Kidney tubule cell (primary cell): ENCODE data around the gene HS3ST3A1.
"Not testable (repeated sequence)": the region's sequence is repeated elsewhere in the genome, so short reads cannot be mapped to it uniquely, and the experiment has no call there.

Source experiments
- DNase-seq: peaks from one replicate; pipeline ENCODE4 v3.0.0-alpha.2; 2018; ENCODE audit warnings: low spot score

Gene HS3ST3A1

DNA sequence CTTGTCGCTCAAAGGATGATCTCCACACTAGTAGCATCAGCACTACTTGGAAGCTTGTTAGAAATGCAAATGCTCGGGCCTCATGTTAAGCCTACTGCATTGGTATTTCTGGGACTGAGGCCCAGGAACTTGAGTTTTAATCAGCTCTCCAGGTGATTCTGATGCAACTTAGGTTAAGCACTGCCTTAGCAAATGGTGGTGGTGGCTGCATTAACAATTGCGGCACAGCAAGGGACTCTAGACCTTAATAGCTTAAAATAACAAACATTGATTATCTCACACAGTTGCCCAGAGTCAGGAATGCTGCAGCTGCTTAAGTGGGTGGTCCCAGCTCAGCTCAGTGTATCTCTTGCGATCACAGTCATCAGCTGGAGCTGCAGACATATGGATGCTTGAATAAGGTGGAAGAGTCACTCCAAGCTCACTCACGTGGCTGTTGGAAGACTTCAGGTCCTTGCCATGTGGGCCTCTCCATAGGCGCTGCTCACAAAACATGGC is 25.8 kb downstream of the HS3ST3A1 start:
- DNase-seq = no peak

DNA sequence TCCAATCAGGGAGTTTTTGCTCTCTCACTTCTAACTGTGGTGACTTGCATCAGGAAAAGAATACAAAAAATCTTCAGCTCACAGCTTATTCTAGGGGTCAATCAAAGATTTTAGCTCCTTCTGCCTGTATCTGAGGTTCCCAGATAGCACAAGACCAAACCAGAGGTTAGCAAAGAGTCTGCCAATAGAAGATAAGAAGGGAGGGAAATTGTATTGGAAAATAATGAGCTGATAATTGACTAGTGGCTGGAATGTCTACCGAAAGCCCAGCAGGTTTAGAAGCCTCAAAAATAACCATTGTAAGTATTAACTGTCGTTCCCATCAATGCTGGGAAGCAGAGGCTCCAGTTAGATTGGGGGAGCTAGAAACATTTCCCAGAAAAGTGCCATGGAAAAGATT is 26.3 kb downstream of the HS3ST3A1 start:
- no peak for DNase-seq

DNA sequence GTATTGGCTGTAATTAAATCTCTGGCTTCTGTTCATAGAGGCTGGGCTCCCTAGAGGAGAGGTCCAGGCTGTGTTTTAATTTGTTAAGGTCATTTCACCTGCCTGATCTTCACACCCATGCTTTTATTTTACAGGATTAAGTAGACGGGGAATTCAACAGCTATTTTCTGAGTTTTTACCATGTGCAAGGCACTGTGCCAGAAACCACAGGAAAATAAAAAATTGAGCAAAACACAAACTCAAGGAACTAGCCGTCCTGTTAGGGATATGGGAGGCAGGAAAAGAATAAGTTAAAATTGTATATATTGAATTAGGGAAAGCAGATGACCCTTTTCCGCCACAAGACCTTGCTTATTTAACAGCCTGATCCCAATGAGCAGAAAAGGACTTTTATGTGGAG is 29.1 kb downstream of the HS3ST3A1 start:
- DNase-seq = no peak

DNA sequence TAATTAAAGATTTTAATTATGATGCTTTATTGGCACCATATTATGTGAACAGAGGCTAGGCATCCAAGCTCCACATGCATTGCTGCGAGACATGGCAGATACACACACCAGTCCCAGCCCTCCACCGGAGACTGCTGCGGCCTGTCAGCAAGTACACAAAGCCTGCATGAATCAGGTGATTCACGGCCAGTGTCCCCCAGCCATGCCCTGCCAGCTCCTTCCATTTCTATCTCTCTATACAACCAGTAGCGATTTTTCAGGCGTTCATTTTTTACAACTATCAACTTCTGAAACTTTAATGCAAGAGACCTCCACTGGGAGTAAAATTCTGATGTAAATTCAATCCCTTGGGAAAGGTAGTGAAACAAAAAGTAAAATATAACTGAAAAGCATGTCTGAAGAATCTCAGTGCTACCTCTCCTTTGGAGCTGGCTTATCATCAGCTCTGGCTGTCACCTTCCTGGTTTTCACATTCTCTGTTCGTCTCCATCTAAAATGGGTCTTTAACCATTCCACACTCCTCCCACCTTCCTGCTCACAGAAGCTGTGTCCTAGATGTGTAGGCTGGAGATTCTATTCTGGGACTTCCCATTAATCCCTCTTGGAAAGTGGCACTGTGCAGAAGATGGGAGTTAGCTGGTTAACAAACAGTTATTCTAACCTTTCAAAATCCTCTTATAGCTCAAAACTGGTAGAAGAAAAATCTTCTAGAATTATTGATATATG is 32.2 kb downstream of the HS3ST3A1 start:
- no peak for DNase-seq

DNA sequence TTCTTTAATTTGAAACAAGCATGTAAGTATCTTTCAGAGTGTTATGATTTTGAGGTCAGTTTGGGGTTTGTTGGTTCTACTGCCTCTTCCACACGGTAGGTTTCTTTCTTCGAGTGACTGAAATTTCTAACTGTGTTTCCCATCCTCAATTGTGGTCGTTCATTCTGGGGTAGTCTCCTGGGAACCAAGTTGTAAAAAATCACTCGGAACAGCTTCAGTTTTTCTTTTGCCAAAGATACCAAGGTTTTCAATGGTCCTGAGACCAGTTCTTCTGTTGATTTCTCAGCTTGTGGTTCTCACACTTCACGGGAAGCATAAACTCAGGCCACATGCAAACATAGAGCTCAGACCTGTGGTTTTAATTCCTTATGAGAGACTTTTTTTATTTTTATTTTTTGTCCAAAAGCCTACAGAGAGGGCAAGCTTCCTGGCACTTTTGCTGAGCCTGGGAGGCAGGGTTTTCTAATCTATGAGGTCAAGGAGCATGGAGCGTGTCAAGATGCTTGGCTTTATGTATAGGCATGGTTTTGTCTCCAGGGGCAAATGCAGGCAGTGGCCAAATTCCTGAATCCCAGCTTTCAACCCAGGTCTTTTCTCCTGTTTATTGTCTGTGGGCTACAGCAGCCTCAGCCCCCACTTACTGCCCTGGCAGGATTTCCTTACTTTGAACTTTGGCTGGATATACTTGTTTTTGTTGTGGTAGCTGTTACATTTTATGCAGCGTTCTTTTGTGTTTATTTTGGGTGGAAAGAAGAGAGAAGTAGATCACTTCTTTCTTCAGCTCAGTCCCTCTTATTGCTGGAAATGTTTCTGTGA is 32.9 kb downstream of the HS3ST3A1 start:
- no peak for DNase-seq

DNA sequence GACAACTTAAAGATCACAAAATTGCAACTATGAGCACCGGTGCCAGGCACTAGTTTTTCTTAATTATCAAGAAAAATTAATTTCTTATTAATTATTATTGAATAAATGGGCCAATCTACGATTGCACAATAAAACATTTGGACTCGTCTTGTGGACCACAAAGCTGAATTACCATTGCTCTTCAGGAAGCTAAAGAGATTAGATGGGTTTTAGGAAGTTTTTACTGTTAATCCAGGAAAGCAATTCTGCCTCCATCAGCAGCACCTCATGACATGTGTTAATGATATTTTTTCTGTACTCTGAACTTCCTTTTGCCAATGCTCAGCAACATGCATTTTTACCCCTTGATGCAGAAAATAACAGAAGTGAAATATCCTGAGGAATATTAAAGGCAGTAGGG is 37.9 kb downstream of the HS3ST3A1 start:
- no peak for DNase-seq

DNA sequence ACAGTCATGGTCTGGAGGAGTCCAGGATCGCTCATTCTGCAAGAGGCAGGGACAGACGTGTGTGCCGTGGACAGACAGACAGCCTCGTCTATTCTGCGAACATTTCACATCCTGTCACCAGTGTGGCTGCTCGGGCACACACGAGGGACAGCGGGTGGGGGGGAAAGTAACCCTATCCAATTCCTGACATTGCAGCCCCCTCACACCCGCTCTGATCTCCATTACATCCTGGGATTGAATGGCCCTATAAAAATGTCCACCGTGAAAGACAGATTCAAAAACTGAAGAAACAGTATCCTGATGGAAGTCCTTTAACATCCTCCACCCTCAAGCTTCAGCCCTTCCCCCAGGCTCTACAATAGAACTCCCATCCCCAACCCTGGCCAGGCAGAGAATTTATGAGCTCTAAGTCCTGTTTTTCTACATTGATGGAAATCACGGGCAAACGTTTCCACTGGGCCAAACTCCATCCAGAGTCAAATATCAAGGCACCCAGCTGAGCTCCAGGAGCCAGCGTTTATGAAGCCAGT is 39.4 kb downstream of the HS3ST3A1 start:
- peak; percentile 91 for DNase-seq

DNA sequence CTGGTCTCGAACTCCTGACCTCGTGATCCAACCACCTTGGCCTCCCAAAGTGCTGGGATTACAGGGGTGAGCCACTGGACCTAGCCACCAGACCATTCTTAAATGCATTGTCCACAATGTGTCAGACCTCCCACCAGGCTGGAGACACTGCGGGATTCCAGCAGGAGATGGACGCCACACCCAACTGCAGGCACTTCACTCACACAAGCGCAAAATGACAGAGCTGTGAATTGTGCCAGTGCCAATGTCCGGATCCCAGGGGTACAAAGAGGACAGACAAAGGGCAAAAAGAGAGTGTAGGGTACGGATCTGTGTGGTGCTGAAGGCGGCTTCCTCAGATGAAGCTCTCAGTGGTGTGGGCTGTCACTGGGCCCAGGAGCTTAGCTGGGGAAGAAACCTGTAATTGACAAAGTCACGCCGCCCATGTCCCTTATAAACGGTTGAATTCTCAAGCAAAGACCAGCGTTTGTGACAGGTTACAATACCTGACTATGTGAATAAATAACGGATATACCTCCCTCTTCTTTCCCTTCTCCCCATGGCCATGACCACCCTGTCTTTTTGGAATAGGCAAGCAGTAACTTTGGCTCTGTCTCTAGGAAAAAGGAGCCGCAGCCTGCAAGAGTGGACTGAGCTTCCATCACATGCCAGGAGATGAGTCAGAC is 40.0 kb downstream of the HS3ST3A1 start:
- DNase-seq = peak; percentile 30

DNA sequence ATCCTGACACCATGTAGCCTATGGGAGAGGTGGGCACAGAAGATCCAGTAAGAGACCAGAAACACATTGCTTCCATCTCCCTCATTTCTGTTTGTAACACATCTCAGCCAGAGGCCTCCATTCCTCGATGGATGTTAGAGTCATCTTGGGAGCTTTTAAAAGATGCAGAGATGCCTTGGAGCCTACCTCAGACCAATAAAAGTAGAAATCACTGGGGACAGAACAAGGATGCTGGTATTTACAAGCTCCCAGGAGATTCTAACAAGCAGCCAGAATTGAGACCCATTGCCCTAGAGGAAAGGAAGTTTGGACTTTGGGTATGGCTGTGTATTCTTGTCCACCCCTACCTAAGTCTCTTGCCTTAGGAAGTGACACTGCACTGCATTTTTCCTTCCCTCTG is 40.8 kb downstream of the HS3ST3A1 start:
- no peak for DNase-seq

DNA sequence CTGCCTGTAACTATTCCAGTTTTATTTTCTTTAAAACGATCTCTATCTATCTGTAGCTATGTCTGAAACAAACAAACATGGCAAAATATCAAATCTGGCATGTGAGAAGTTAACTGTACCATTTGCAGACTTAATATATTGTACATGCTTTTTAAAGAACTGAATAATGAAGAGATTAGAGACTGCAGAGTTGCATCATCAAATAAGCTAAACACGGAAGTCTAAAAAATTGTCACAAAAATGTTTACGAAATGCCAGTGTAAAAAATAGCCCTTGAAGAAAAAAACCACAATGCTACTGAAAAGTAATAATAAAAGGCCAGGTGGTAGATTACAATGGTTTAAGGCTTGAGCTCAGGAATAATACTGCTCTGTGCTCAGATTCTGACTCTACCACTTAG is 43.1 kb downstream of the HS3ST3A1 start:
- DNase-seq = no peak

DNA sequence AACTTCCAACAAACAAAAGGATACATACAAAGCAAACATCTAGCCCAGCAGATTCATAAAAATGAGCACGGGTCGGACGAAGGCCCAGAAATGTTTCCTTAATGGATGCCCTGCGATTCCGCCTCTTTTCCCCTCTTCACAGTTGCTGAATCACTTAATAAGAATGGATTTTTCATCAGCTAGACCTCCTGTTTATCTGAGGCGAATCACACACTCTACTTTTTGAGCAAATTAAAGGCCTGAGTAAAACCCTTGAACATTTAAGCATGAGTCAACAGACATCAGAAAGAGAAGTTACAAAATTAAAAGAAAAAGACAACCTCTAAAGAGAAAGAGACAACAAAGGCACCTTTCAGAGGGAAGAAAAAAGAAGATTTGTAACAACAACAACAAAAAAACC is 44.7 kb downstream of the HS3ST3A1 start:
- peak; percentile 44 for DNase-seq

DNA sequence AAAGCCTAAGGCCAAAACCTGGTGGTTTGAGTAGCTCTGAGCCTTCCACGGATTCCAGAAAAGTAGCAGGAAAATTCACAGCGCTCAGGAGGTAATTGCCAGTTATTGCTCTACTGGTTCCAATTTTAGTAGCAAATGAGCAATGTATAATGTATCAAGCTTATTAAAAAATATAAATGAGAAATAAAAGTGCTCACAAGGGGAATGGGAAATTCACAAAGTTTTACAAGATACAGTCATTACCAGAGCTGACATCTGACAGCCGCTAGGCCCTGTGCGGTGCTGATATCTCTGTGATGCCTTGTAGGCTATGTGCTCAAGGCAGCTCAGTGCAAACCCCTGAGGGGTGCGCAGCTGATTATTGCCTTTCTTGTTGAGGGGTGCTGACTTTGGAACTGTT is 47.5 kb downstream of the HS3ST3A1 start:
- no peak for DNase-seq

DNA sequence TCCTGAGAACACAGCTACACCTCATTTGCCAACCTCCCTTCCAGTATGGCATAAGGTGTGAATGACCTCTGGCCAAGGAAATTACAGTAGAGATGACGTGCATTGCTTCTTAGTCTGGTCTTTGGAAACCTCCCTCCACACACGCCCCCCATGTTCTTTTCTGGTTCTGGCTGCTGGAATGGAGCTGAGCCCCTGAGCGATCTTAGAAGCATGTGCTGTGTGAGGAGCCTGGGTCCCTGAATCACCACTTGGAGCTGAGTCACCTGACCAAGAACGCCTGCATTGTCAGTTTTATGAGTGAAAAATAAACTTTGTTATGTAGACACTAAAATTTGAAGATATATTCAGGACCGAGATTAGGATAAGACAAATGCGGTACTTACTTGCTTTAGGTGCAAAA is 51.4 kb downstream of the HS3ST3A1 start:
- DNase-seq = peak; percentile 57

DNA sequence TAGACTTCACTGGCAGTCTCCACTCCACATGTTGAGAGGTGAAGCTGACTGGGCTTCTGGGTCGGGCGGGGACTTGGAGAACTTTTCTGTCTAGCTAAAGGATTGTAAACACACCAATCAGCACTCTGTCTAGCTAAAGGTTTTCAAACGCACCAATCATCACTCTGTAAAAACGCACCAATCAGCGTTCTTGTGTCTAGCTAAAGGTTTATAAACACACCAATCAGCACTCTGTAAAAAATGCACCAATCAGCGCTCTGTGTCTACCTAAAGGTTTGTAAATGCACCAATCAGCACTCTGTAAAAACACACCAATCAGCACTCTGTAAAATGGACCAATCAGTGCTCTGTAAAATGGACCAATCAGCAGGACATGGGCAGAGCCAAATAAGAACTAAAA is 53.2 kb downstream of the HS3ST3A1 start:
- not testable (repeated sequence) for DNase-seq

DNA sequence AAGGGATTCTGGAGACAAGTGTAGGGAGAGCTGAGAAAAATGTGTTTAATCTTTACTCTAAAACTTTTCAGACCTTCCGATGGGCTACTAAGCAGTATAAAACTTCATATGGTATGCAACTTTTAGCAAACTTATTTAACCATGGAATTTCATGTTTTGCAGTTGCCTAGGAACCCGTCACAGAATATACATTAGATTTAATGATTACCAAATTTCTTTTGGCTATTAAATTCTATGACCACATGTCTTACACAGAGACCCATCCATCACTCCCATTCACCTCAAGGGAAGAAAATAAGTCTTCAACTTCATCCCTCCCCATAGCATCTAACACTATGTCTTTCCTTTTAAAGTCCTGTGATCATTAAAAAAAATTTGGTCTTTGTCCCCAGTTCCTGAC is 54.9 kb downstream of the HS3ST3A1 start:
- no peak for DNase-seq

DNA sequence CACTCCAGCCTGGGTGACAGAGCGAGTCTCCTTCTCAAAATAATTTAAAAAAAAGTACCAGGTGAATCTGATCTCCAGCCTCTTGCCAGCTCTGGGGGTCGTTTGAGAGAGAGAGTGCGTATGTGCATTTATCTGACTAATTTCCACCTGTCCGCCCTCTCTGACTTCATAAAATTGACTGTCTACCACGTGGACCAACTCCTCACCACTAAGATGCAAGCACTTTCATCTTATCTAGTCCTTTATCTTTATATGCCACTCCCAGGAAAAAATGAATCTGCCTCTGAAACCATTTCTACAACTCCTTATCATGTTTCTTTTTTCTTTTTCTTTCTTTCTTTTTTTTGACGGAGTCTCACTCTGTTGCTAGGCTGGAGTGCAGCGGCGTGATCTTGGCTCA is 55.8 kb downstream of the HS3ST3A1 start:
- DNase-seq = no peak

DNA sequence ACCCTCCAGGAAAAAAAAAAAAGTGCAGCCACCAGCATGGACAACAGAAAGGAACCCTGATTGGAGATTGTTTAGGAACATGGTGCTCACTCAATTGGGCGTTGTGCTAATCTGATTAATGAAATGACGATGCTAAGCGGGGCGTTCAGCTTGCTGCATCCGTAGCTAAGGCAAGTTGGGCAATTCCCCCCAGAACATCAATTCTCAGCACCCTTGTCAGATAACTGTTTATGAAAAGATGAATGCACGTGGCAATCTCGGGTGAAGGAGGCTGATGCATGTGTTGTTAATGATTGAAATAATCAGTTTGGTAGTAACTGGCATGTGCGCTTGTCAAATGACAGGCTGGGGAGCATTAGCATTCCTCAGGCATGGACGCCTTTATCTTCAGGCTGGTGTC is 57.0 kb downstream of the HS3ST3A1 start:
- peak; percentile 43 for DNase-seq

DNA sequence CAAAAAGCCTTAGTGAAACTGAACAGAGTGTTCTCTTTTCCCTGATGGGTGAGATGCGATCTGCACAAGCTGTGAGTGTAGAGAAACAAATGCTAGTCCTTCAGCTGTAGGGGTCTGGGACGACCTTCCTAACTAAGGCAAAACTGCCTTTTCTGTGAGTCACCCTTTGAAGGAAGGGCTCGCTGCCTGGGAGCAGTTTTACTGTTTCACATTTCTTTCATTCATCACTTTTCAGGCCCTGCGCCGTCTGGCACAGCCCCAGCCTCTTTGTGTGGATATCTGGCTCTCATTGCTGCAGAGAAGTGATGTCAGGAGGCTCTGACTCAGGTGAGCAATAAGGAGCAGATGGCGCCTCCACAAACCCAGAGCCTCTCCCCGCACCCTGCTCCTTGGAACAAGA is 57.4 kb downstream of the HS3ST3A1 start:
- peak; percentile 71 for DNase-seq

DNA sequence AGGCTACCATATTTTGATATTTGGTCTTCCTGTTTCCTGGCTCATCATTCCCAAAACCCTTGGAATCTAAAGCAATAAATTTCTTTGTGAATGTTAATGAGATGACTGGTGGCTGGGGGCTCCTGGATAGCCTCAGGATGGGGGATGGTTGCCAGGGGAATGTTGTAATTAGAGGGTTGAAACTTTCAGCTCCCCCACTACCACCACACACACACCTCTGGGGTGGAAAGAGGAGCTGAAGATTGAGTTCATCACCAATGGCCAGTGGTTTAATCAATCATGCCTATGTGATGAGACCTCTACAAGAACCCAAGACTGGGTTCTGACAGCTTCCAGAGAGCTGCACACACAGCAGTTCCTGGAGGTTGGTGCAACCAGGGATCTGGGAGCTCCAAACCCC is 59.1 kb downstream of the HS3ST3A1 start:
- no peak for DNase-seq

DNA sequence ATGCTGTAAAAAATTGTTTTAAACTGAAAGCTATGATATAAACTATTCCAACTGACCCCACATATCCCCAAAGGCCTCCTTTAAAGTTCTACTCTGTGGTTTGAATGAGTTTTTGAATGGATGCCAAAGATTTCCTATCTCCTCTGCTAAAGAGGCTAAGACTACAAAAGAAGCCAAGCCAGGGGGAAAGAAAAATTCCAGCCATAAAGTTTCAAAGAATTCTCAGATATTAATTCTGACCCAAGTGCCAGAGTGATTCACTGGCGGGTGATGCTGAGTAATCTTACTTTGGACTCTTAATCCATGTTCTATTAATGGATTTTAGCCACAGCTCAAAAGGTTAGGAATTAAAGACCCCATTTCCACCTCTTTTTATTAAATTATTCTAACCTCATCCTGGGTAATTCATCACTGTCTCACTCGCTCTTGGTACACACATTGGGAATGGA is 60.7 kb downstream of the HS3ST3A1 start:
- peak; percentile 86 for DNase-seq

DNA sequence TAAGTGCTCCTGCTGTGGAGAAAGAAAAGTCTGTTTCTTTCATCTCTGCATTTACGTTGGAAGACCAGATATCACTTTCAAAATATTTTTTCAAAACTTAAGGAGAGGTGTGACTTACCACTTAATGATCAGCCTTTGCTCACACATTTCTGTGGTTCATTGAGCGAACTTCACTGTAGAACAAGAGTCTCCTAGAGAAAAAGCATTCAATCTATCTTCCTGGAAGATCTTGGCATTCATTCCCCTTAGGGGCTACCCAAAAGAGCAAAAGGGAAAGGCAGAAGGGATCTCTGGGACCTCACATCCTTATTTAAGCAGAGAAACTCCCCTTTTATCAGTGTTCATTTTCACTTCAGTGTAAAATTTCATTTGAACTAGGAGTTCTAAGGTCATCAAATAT is 61.2 kb downstream of the HS3ST3A1 start:
- DNase-seq = peak; percentile 50

DNA sequence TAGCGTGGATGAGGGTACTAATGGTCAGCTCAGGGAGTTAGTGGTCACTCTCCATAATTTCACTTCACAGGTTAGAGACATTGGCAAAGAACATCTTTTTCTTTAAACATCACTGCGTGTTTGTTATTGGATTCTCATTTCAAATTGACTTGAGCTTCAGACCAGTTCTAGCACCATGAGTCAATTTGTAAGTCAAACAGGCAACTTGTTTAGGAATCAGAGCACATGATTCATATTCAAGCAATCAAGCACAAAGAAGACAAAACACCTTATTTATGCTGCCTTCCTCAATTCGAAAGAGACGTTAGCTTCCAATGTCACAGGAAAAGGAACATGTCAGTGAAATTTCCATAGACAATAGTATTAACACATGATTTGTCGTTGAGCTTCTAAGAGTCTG is 62.3 kb downstream of the HS3ST3A1 start:
- DNase-seq = peak; percentile 9
